Fibroblast of lung (primary cell): Measurements from ENCODE around the gene ARHGEF16. TPM values are rescaled to one million over a fixed set of nuclear protein-coding genes. Genes with fewer than 3 reads are reported as not detected.

Source experiments
- DNase-seq, 2 donors: peaks; one replicate each; pipeline versions ENCODE4 v3.0.0 to v3.0.0-alpha.2; 2010; ENCODE audit warnings: low read depth in 2 of 2
- H2AFZ ChIP-seq: 2 replicates; pipeline ENCODE4 v1.5.1; 2012; ENCODE audit warnings: low read length, control low read depth, inconsistent platforms
- H3K27ac ChIP-seq: 2 replicates; pipeline ENCODE4 v1.5.1; 2011; ENCODE audit warnings: low read length, control low read depth; ENCODE audit not compliant: insufficient read depth
- H3K27me3 ChIP-seq: 2 replicates; pipeline ENCODE4 v1.5.1; 2011; ENCODE audit warnings: mild to moderate bottlenecking, low read length; ENCODE audit not compliant: control insufficient read depth, insufficient read depth
- H3K36me3 ChIP-seq: 2 replicates; pipeline ENCODE4 v1.5.1; 2011; ENCODE audit warnings: low read length; ENCODE audit not compliant: control insufficient read depth, insufficient read depth
- H3K4me1 ChIP-seq: 2 replicates; pipeline ENCODE4 v1.5.1; 2011; ENCODE audit warnings: low read length; ENCODE audit not compliant: control insufficient read depth, insufficient read depth; ENCODE audit errors: extremely low read depth
- H3K4me2 ChIP-seq: 2 replicates; pipeline ENCODE4 v1.5.1; 2011; ENCODE audit warnings: low read length, control low read depth; ENCODE audit not compliant: insufficient read depth; ENCODE audit errors: extremely low read depth
- H3K4me3 ChIP-seq, 4 experiments: fragments of 200-600 bp in 1 of 4; sonication (generic) in 1 of 4; replicated peaks in 1 of 4; 2 replicates each; pipeline ENCODE4 v1.5.1; 2011 to 2016; ENCODE audit warnings: low read length in 4 of 4, low read depth in 3 of 4, mild to moderate bottlenecking in 3 of 4, control low read depth in 2 of 4, inconsistent platforms in 1 of 4, mixed read lengths in 1 of 4; ENCODE audit not compliant: insufficient read depth in 1 of 4; ENCODE audit errors: control extremely low read depth in 1 of 4
- H3K79me2 ChIP-seq: 2 replicates; pipeline ENCODE4 v1.5.1; 2012; ENCODE audit warnings: mild to moderate bottlenecking, low read length, inconsistent platforms; ENCODE audit not compliant: control insufficient read depth, insufficient read depth
- H3K9ac ChIP-seq: 2 replicates; pipeline ENCODE4 v1.5.1; 2011; ENCODE audit warnings: mild to moderate bottlenecking, low read length, control low read depth; ENCODE audit not compliant: insufficient read depth
- H3K9me3 ChIP-seq: 2 replicates; pipeline ENCODE4 v1.5.1; 2012; ENCODE audit warnings: low read depth, low read length; ENCODE audit not compliant: control insufficient read depth, insufficient read depth
- H4K20me1 ChIP-seq: 2 replicates; pipeline ENCODE4 v1.5.1; 2011; ENCODE audit warnings: low read length; ENCODE audit not compliant: control insufficient read depth, insufficient read depth; ENCODE audit errors: extremely low read depth
- EZH2 ChIP-seq: IDR thresholded peaks from 2 replicates; pipeline ENCODE4 v1.5.1; 2012; ENCODE audit warnings: low read length, control low read depth, mild to moderate bottlenecking; ENCODE audit errors: missing control alignments
- polyA plus RNA-seq, 2 donors: library from polyadenylated mRNA; depleted of rRNA in 1 of 2; stranded (reverse) in 1 of 2; unstranded in 1 of 2; fragments of >200 nt; gene quantifications; 2 replicates each; pipeline ENCODE4 v1.2.1, GENCODE V29; 2011 to 2012; ENCODE audit warnings: missing spikeins in 1 of 2
- total RNA-seq: library from RNA; depleted of rRNA; stranded (reverse); fragments of >200 nt; gene quantifications from 2 replicates; pipeline ENCODE4 v1.2.1, GENCODE V29; 2014
- TF ChIP-seq, protein P1 (sequence below), 2 donors: IDR thresholded peaks in 1 of 2; conservative IDR thresholded peaks in 1 of 2; 1 replicate in 1 of 2; 2 replicates in 1 of 2; pipeline ENCODE4 v1.5.1; 2011 to 2012; ENCODE audit warnings: low read length in 2 of 2, control low read depth in 1 of 2, inconsistent platforms in 1 of 2, low read depth in 1 of 2, mild to moderate bottlenecking in 1 of 2

The ARHGEF16 gene
- total and polyA plus RNA-seq, 2 donors (not counting 1 experiment from before 2014, with no cell fraction given): 0.02 to 0.17 TPM

DNA sequence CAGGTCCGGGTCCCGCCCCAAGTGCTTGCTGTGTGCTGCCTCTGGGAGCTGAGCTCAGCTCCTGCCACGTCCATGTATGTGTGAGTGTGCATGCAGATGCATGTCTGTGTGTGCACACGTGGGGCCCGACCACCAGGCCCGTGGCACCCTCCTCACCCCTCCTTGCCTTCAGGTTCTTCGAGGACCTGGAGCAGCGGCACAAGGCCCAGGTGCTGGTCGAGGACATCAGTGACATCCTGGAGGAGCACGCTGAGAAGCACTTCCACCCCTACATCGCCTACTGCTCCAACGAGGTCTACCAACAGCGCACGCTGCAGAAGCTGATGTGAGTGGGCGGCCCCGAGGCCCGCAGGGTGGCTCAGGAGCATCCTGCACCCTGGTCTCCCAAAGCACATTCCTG is 18.4 kb downstream of the ARHGEF16 start:
- no peak overlapping the region for H3K4me2 ChIP-seq
- H3K9me3 ChIP-seq: no peaks in the 10 kb centered on the region
- H2AFZ ChIP-seq: no peak overlapping the region
- no peak for DNase-seq
- H3K27ac ChIP-seq: no peak overlapping the region
- no peak overlapping the region for H3K4me3 ChIP-seq
- no peaks in the 10 kb centered on the region for H3K79me2 ChIP-seq
- H3K4me1 ChIP-seq: peaks cover 4% of the 10 kb centered on the region
- H3K9ac ChIP-seq: no peak overlapping the region
- no peaks in the 10 kb centered on the region for H4K20me1 ChIP-seq
- H3K36me3 ChIP-seq: no peaks in the 10 kb centered on the region
- H3K27me3 ChIP-seq: no peaks in the 10 kb centered on the region
- TF ChIP-seq EZH2: no peak
- TF ChIP-seq, protein P1, sequence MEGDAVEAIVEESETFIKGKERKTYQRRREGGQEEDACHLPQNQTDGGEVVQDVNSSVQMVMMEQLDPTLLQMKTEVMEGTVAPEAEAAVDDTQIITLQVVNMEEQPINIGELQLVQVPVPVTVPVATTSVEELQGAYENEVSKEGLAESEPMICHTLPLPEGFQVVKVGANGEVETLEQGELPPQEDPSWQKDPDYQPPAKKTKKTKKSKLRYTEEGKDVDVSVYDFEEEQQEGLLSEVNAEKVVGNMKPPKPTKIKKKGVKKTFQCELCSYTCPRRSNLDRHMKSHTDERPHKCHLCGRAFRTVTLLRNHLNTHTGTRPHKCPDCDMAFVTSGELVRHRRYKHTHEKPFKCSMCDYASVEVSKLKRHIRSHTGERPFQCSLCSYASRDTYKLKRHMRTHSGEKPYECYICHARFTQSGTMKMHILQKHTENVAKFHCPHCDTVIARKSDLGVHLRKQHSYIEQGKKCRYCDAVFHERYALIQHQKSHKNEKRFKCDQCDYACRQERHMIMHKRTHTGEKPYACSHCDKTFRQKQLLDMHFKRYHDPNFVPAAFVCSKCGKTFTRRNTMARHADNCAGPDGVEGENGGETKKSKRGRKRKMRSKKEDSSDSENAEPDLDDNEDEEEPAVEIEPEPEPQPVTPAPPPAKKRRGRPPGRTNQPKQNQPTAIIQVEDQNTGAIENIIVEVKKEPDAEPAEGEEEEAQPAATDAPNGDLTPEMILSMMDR (conservative IDR thresholded peaks at IDR 0.05 in 1 of 2, IDR thresholded peaks at IDR 0.05 in 1 of 2; ENCODE audit: low read depth in 1 of 2, low read length in 2 of 2): no peak

DNA sequence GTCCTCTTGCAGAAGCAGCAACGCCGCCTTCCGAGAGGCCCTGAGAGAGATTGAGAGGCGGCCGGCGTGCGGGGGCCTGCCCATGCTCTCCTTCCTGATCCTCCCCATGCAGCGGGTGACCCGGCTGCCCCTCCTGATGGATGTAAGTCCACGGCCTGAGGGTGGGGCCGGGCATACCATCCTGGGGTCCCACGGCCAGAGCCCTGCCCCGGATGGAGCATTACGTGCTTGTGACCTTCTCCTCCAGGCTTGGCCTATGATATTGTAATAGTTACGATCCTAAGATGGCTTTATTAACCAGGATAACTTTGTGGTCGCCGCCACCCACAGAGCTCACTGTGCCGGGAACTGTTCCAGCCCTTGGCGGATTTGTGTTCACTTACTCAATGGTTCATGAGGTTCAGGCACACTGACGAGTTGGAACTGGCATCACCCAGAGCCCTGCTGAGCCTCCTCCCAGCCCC is 18.9 kb downstream of the ARHGEF16 start:
- Histone ChIP-seq H3K9ac (no peak overlapping the region), H2AFZ (no peak overlapping the region), H3K4me1 (peaks cover 4% of the 10 kb centered on the region), H3K36me3 (no peaks in the 10 kb centered on the region), H3K27me3 (no peaks in the 10 kb centered on the region), H3K4me3 (no peak overlapping the region), H3K79me2 (no peaks in the 10 kb centered on the region), H3K9me3 (no peaks in the 10 kb centered on the region), H3K27ac (no peak overlapping the region), H4K20me1 (no peaks in the 10 kb centered on the region), H3K4me2 (no peak overlapping the region)
- TF ChIP-seq, protein P1 (conservative IDR thresholded peaks at IDR 0.05 in 1 of 2, IDR thresholded peaks at IDR 0.05 in 1 of 2; ENCODE audit: low read depth in 1 of 2, low read length in 2 of 2): no peak
- no peak for TF ChIP-seq EZH2
- peak; percentile 88 to 89 for DNase-seq

DNA sequence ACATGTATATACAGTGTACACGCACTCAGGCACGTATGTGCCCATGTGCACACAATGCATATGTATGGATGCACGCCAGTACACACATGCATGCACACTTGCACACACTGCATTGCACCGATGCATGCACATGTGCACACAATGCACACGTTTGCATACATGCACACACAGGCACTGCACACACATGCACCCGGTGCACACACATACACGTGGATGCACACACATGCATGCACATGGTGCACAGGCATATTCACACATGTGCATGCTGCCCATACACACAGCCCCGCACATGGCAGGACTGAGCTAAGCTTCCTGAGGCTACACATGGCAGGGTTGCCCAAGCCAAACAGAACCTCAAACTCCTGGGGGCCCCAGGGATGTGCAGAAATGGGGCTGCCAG is 19.6 kb downstream of the ARHGEF16 start:
- Histone ChIP-seq H4K20me1 (no peaks in the 10 kb centered on the region), H3K4me1 (peaks cover 4% of the 10 kb centered on the region), H3K79me2 (no peaks in the 10 kb centered on the region), H3K4me3 (no peak overlapping the region), H2AFZ (no peak overlapping the region), H3K36me3 (no peaks in the 10 kb centered on the region), H3K27ac (no peak overlapping the region), H3K9ac (no peak overlapping the region), H3K4me2 (no peak overlapping the region), H3K9me3 (no peaks in the 10 kb centered on the region), H3K27me3 (no peaks in the 10 kb centered on the region)
- no peak for TF ChIP-seq EZH2
- TF ChIP-seq, protein P1 (conservative IDR thresholded peaks at IDR 0.05 in 1 of 2, IDR thresholded peaks at IDR 0.05 in 1 of 2; ENCODE audit: low read depth in 1 of 2, low read length in 2 of 2): no peak
- no peak for DNase-seq
